Measurements from ENCODE around the gene AMER1. TPM values are rescaled to one million over a fixed set of nuclear protein-coding genes. Genes with fewer than 3 reads are reported as not detected.

AMER1 gene
- total RNA-seq, 1 donor from 2014 or later: 2.9 TPM

- Histone ChIP-seq H3K36me3 (ENCODE audit: control insufficient read depth, insufficient read depth, low read length) (no peaks in the 10 kb centered on the region), H3K27me3 (ENCODE audit: control insufficient read depth, insufficient read depth, low read length) (no peaks in the 10 kb centered on the region), H3K4me3 (ENCODE audit: low read depth, low read length) (peak overlapping the region; percentile 65)
- no peak for TF ChIP-seq CTCF (IDR thresholded peaks at IDR 0.05; ENCODE audit: insufficient read depth, low read length, poor library complexity, severe bottlenecking)
- DNase-seq (ENCODE audit: low read depth): peak; percentile 56
Measured at GRCh38 chrX:64205735-64206501, 410 bp upstream of the AMER1 start.

- no peaks in the 10 kb centered on the region for H3K36me3 ChIP-seq (ENCODE audit: control insufficient read depth, insufficient read depth, low read length)
- TF ChIP-seq CTCF (IDR thresholded peaks at IDR 0.05; ENCODE audit: insufficient read depth, low read length, poor library complexity, severe bottlenecking): no peak
- no peaks in the 10 kb centered on the region for H3K27me3 ChIP-seq (ENCODE audit: control insufficient read depth, insufficient read depth, low read length)
- H3K4me3 ChIP-seq (ENCODE audit: low read depth, low read length): peak overlapping the region; percentile 65
- DNase-seq (ENCODE audit: low read depth): no peak
Measured at GRCh38 chrX:64204701-64205440, 637 bp downstream of the AMER1 start.

GRCh38 chrX:64204252-64204651 lies 1.3 kb downstream of the AMER1 start:
- peak overlapping the region; percentile 65 for H3K4me3 ChIP-seq (ENCODE audit: low read depth, low read length)
- TF ChIP-seq CTCF (IDR thresholded peaks at IDR 0.05; ENCODE audit: insufficient read depth, low read length, poor library complexity, severe bottlenecking): no peak
- no peaks in the 10 kb centered on the region for H3K36me3 ChIP-seq (ENCODE audit: control insufficient read depth, insufficient read depth, low read length)
- DNase-seq (ENCODE audit: low read depth): no peak
- no peaks in the 10 kb centered on the region for H3K27me3 ChIP-seq (ENCODE audit: control insufficient read depth, insufficient read depth, low read length)

- no peaks in the 10 kb centered on the region for H3K36me3 ChIP-seq (ENCODE audit: control insufficient read depth, insufficient read depth, low read length)
- TF ChIP-seq CTCF (IDR thresholded peaks at IDR 0.05; ENCODE audit: insufficient read depth, low read length, poor library complexity, severe bottlenecking): no peak
- DNase-seq (ENCODE audit: low read depth): no peak
- H3K4me3 ChIP-seq (ENCODE audit: low read depth, low read length): no peak overlapping the region
- no peaks in the 10 kb centered on the region for H3K27me3 ChIP-seq (ENCODE audit: control insufficient read depth, insufficient read depth, low read length)
Measured at GRCh38 chrX:64202808-64203325, 2.6 kb downstream of the AMER1 start.

- no peak for TF ChIP-seq CTCF (IDR thresholded peaks at IDR 0.05; ENCODE audit: insufficient read depth, low read length, poor library complexity, severe bottlenecking)
- DNase-seq (ENCODE audit: low read depth): no peak
- no peaks in the 10 kb centered on the region for H3K27me3 ChIP-seq (ENCODE audit: control insufficient read depth, insufficient read depth, low read length)
- H3K4me3 ChIP-seq (ENCODE audit: low read depth, low read length): no peak overlapping the region
- H3K36me3 ChIP-seq (ENCODE audit: control insufficient read depth, insufficient read depth, low read length): no peaks in the 10 kb centered on the region
Measured at GRCh38 chrX:64198036-64198435, 7.5 kb downstream of the AMER1 start.
